IMR-90 (cell line): ENCODE data around the gene SMIM5. TPM values are rescaled to one million over a fixed set of nuclear protein-coding genes. Genes with fewer than 3 reads are reported as not detected.
A peak's percentile ranks its signal among the peaks of the same experiment; 100 is the strongest.

Experiments
- ATAC-seq: fragments of 200-7000 bp; cut with Tn5 transposase; 2 replicates; pipeline ENCODE4 v1.9.1; 2020; ENCODE audit warnings: low read depth, mild to moderate bottlenecking, moderate library complexity
- BruUV-seq: library from RNA; stranded (reverse); fragments of 400-500 nt; replicated peaks from 2 replicates; lab custom pipeline; 2021; lab: Mats Ljungman, UMichigan
- CTCF ChIA-PET: fragments of 300-600 bp; formaldehyde crosslinking; extraction: SDS; loops from one replicate; lab custom pipeline; 2021; ENCODE audit warnings: antibody characterized with exemption; lab: Yijun Ruan, JAX
- POLR2A ChIA-PET: fragments of 300-600 bp; sonication (Branson Sonifier 250); formaldehyde crosslinking; loops from one replicate; lab custom pipeline; 2022; ENCODE audit warnings: antibody characterized with exemption; ENCODE audit not compliant: unreplicated experiment; lab: Charles Lee
- DNase-seq: peaks from one replicate; pipeline ENCODE4 v3.0.0; 2013
- H2AFZ ChIP-seq: replicated peaks from 2 replicates; pipeline ENCODE3; 2013; ENCODE audit warnings: low read length, mild to moderate bottlenecking; ENCODE audit not compliant: poor library complexity
- H2AK5ac ChIP-seq: 2 replicates; pipeline ENCODE4 v1.6.1; 2013; ENCODE audit warnings: low read depth, low read length, inconsistent platforms
- H2AK9ac ChIP-seq: replicated peaks from 2 replicates; pipeline ENCODE3; 2013; ENCODE audit warnings: mild to moderate bottlenecking, low read depth, low read length, moderate library complexity; ENCODE audit not compliant: poor library complexity
- H2BK120ac ChIP-seq: 2 replicates; pipeline ENCODE4 v1.6.1; 2013; ENCODE audit warnings: low read depth, low read length, inconsistent platforms
- H2BK15ac ChIP-seq: 3 replicates; pipeline ENCODE4 v1.6.1; 2013; ENCODE audit warnings: low read depth, low read length, inconsistent platforms
- H2BK20ac ChIP-seq: 2 replicates; pipeline ENCODE4 v1.6.1; 2013; ENCODE audit warnings: low read depth, mild to moderate bottlenecking, inconsistent platforms, low read length, moderate library complexity
- H2BK5ac ChIP-seq: 2 replicates; pipeline ENCODE4 v1.6.1; 2013; ENCODE audit warnings: mild to moderate bottlenecking, low read depth, low read length, inconsistent platforms; ENCODE audit not compliant: poor library complexity, severe bottlenecking
- H3K14ac ChIP-seq: replicated peaks from 2 replicates; pipeline ENCODE4 v1.6.1; 2013; ENCODE audit warnings: low read depth, low read length, inconsistent platforms
- H3K18ac ChIP-seq: 2 replicates; pipeline ENCODE4 v1.6.1; 2013; ENCODE audit warnings: low read depth, low read length, control low read depth
- H3K23ac ChIP-seq: 2 replicates; pipeline ENCODE4 v1.6.1; 2013; ENCODE audit warnings: low read depth, low read length, inconsistent platforms
- H3K27ac ChIP-seq: 2 replicates; pipeline ENCODE4 v1.5.1; 2013; ENCODE audit warnings: mild to moderate bottlenecking, control low read depth, low read length; ENCODE audit not compliant: insufficient read depth
- H3K27me3 ChIP-seq: 2 replicates; pipeline ENCODE4 v1.6.1; 2013; ENCODE audit warnings: low read length; ENCODE audit not compliant: control insufficient read depth, insufficient read depth
- H3K36me3 ChIP-seq: 2 replicates; pipeline ENCODE4 v1.6.1; 2013; ENCODE audit warnings: low read length, mixed read lengths; ENCODE audit not compliant: control insufficient read depth, insufficient read depth
- H3K4ac ChIP-seq: 2 replicates; pipeline ENCODE4 v1.6.1; 2013; ENCODE audit warnings: low read depth, low read length, inconsistent platforms
- H3K4me1 ChIP-seq: 2 replicates; pipeline ENCODE4 v1.6.1; 2013; ENCODE audit warnings: low read length, mixed read lengths; ENCODE audit not compliant: control insufficient read depth, insufficient read depth
- H3K4me2 ChIP-seq: 2 replicates; pipeline ENCODE4 v1.6.1; 2013; ENCODE audit warnings: low read depth, mild to moderate bottlenecking, control low read depth, low read length, moderate library complexity
- H3K4me3 ChIP-seq: 2 replicates; pipeline ENCODE4 v1.5.1; 2013; ENCODE audit warnings: low read depth, mild to moderate bottlenecking, control low read depth, low read length, moderate library complexity; ENCODE audit not compliant: insufficient read depth
- H3K56ac ChIP-seq: 2 replicates; pipeline ENCODE4 v1.6.1; 2013; ENCODE audit warnings: low read length, inconsistent platforms; ENCODE audit not compliant: insufficient read depth; ENCODE audit errors: extremely low read depth
- H3K79me1 ChIP-seq, 2 experiments: 2 replicates each; pipeline ENCODE4 v1.6.1; 2013; ENCODE audit warnings: low read length in 2 of 2, inconsistent platforms in 1 of 2, low read depth in 1 of 2
- H3K9ac ChIP-seq: 2 replicates; pipeline ENCODE4 v1.6.1; 2013; ENCODE audit warnings: low read depth, low read length, control low read depth
- H3K9me1 ChIP-seq: 2 replicates; pipeline ENCODE4 v1.6.1; 2013; ENCODE audit warnings: low read length, inconsistent platforms; ENCODE audit not compliant: insufficient read depth
- H3K9me3 ChIP-seq: 2 replicates; pipeline ENCODE4 v1.6.1; 2013; ENCODE audit warnings: low read length; ENCODE audit not compliant: control insufficient read depth, insufficient read depth
- H4K20me1 ChIP-seq: 2 replicates; pipeline ENCODE4 v1.6.1; 2013; ENCODE audit warnings: low read length, inconsistent platforms; ENCODE audit not compliant: insufficient read depth
- H4K5ac ChIP-seq: 2 replicates; pipeline ENCODE4 v1.6.1; 2013; ENCODE audit warnings: mild to moderate bottlenecking, low read depth, low read length, control low read depth
- H4K8ac ChIP-seq, 2 experiments: 2 replicates each; pipeline ENCODE4 v1.6.1; 2013; ENCODE audit warnings: low read depth in 2 of 2, low read length in 2 of 2, control low read depth in 1 of 2, inconsistent platforms in 1 of 2
- H4K91ac ChIP-seq: 2 replicates; pipeline ENCODE4 v1.6.1; 2013; ENCODE audit warnings: low read depth, low read length, inconsistent platforms; ENCODE audit not compliant: insufficient read depth
- BHLHE40 ChIP-seq: fragments of 150-350 bp; IDR thresholded peaks from 2 replicates; pipeline ENCODE4 v1.6.1; 2016; ENCODE audit warnings: mild to moderate bottlenecking, low read depth, low read length
- CEBPB ChIP-seq: IDR thresholded peaks from 2 replicates; pipeline ENCODE4 v1.6.1; 2012; ENCODE audit warnings: low read depth, low read length, improper control_type of control experiment
- CHD1 ChIP-seq: IDR thresholded peaks from 2 replicates; pipeline ENCODE4 v1.6.1; 2012; ENCODE audit warnings: low read depth, low read length, improper control_type of control experiment
- FOS ChIP-seq: fragments of 150-350 bp; IDR thresholded peaks from 2 replicates; pipeline ENCODE4 v1.6.1; 2016; ENCODE audit warnings: low read depth, low read length
- MAFK ChIP-seq: IDR thresholded peaks from 2 replicates; pipeline ENCODE4 v1.6.1; 2012; ENCODE audit warnings: low read depth, low read length, improper control_type of control experiment
- MAZ ChIP-seq: IDR thresholded peaks from 2 replicates; pipeline ENCODE4 v1.6.1; 2012; ENCODE audit warnings: low read depth, mild to moderate bottlenecking, low read length, improper control_type of control experiment, moderate library complexity, borderline replicate concordance
- MXI1 ChIP-seq: IDR thresholded peaks from 2 replicates; pipeline ENCODE4 v1.6.1; 2012; ENCODE audit warnings: low read depth, mild to moderate bottlenecking, low read length, moderate library complexity, borderline replicate concordance
- NFE2L2 ChIP-seq: fragments of 150-350 bp; IDR thresholded peaks from 2 replicates; pipeline ENCODE4 v1.6.1; 2016; ENCODE audit warnings: low read depth, mild to moderate bottlenecking, low read length
- POLR2A ChIP-seq: IDR thresholded peaks from 2 replicates; pipeline ENCODE4 v1.6.1; 2012; ENCODE audit warnings: mild to moderate bottlenecking, low read depth, low read length
- RAD21 ChIP-seq: IDR thresholded peaks from 2 replicates; pipeline ENCODE4 v1.6.1; 2012; ENCODE audit warnings: low read length, improper control_type of control experiment
- RCOR1 ChIP-seq: IDR thresholded peaks from 2 replicates; pipeline ENCODE4 v1.6.1; 2012; ENCODE audit warnings: mild to moderate bottlenecking, low read length, improper control_type of control experiment; ENCODE audit not compliant: insufficient replicate concordance
- RFX5 ChIP-seq: IDR thresholded peaks from 2 replicates; pipeline ENCODE4 v1.8.0; 2012; ENCODE audit warnings: low read depth, mild to moderate bottlenecking, low read length, moderate library complexity
- SMC3 ChIP-seq: fragments of 150-350 bp; IDR thresholded peaks from 2 replicates; pipeline ENCODE4 v1.6.1; 2016; ENCODE audit warnings: low read depth, mild to moderate bottlenecking, antibody characterized with exemption, low read length, moderate library complexity
- WGBS, 2 experiments: methylation state at CpG; one replicate each; pipeline versions ENCODE4 v1.1.5 to v1.1.7; 2013; ENCODE audit warnings: missing lambda C conversion rate in 2 of 2; ENCODE audit not compliant: insufficient read length in 1 of 2; ENCODE audit errors: extremely low coverage in 2 of 2; 5-methylcytosine and 5-hydroxymethylcytosine counted together
- dilution Hi-C: fragments of 300-500 bp; cut with HindIII; formaldehyde crosslinking; loops from one replicate; pipeline ENCODE4 v1.14.3; 2018; ENCODE audit warnings: low sequenced_read_pairs; ENCODE audit not compliant: unreplicated experiment
- in situ Hi-C: fragments of 300-500 bp; cut with MboI; formaldehyde crosslinking; loops from 3 replicates; pipeline ENCODE4 v1.14.3; 2019; ENCODE audit warnings: low sequenced_read_pairs, inconsistent platforms, mixed read lengths
- intact Hi-C: fragments of 100-400 bp; cut with micrococcal nuclease; formaldehyde crosslinking; loops from 2 replicates; pipeline ENCODE4 v1.10.0; 2022
- polyA plus RNA-seq, 3 experiments: library from polyadenylated mRNA; depleted of rRNA; stranded (reverse); fragments of >200 nt; gene quantifications; 2 replicates each; pipeline ENCODE4 v1.2.3, GENCODE V29; 2012; ENCODE audit warnings: low replicate concordance in 1 of 3
- total RNA-seq: library from RNA; depleted of rRNA; stranded (reverse); fragments of >200 nt; gene quantifications from 2 replicates; pipeline ENCODE4 v1.2.3, GENCODE V29; 2012
- TF ChIP-seq, protein P1 (sequence below): fragments of 150-350 bp; IDR thresholded peaks from 2 replicates; pipeline ENCODE4 v1.6.1; 2017; ENCODE audit warnings: mild to moderate bottlenecking, antibody characterized with exemption, low read length, low read depth
- TF ChIP-seq, protein P2 (sequence below): conservative IDR thresholded peaks from 2 replicates; pipeline ENCODE4 v1.5.1; 2012; ENCODE audit warnings: mild to moderate bottlenecking, low read depth, low read length, improper control_type of control experiment
- TF ChIP-seq, protein P3 (sequence below): fragments of 150-350 bp; IDR thresholded peaks from 2 replicates; pipeline ENCODE4 v1.6.1; 2016; ENCODE audit warnings: low read depth, mild to moderate bottlenecking, low read length, moderate library complexity, borderline replicate concordance

The SMIM5 gene
- total and polyA plus RNA-seq, 2 of the 4 experiments (the other 2 are of a cell fraction), result not detected

DNA sequence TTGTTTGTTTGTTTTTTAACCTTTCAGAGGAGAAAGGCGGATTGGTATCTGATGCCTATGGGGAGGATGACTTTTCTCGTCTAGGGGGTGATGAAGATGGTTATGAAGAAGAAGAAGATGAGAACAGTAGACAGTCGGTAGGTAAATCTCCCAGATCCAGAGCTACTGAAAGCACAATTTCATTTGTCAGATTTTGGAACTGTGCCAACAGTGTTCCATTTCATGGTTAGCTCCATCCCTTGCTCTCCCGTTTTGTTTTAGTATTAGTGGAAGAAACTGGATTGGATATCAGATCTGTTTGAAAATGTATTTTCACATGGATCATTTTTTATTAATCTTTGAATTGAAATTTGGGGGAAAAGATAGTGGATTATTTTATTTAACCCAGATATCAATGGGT lies 35.3 kb downstream of the SMIM5 start:
- H3K18ac ChIP-seq, result no peak overlapping the region
- H3K27ac ChIP-seq, result no peak overlapping the region
- ChIA-PET CTCF (no interaction called here), POLR2A (no interaction called here)
- H3K14ac ChIP-seq, result no peak overlapping the region
- no peak overlapping the region for H4K8ac ChIP-seq
- H4K20me1 ChIP-seq, result peaks cover 10% of the 10 kb centered on the region; the same call in 1 of the 2 replicates
- H3K4ac ChIP-seq, result no peak overlapping the region
- no peak overlapping the region for H2BK20ac ChIP-seq
- no peak overlapping the region for H4K5ac ChIP-seq
- no peak overlapping the region for H4K91ac ChIP-seq
- TF ChIP-seq CHD1 (no peak), RCOR1 (no peak), RAD21 (no peak), SMC3 (no peak), BHLHE40 (no peak), MAFK (no peak), POLR2A (no peak), NFE2L2 (no peak), CEBPB (no peak), MAZ (no peak), MXI1 (no peak), RFX5 (no peak), FOS (no peak)
- TF ChIP-seq, protein P1, sequence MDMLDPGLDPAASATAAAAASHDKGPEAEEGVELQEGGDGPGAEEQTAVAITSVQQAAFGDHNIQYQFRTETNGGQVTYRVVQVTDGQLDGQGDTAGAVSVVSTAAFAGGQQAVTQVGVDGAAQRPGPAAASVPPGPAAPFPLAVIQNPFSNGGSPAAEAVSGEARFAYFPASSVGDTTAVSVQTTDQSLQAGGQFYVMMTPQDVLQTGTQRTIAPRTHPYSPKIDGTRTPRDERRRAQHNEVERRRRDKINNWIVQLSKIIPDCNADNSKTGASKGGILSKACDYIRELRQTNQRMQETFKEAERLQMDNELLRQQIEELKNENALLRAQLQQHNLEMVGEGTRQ, result no peak
- TF ChIP-seq, protein P2, sequence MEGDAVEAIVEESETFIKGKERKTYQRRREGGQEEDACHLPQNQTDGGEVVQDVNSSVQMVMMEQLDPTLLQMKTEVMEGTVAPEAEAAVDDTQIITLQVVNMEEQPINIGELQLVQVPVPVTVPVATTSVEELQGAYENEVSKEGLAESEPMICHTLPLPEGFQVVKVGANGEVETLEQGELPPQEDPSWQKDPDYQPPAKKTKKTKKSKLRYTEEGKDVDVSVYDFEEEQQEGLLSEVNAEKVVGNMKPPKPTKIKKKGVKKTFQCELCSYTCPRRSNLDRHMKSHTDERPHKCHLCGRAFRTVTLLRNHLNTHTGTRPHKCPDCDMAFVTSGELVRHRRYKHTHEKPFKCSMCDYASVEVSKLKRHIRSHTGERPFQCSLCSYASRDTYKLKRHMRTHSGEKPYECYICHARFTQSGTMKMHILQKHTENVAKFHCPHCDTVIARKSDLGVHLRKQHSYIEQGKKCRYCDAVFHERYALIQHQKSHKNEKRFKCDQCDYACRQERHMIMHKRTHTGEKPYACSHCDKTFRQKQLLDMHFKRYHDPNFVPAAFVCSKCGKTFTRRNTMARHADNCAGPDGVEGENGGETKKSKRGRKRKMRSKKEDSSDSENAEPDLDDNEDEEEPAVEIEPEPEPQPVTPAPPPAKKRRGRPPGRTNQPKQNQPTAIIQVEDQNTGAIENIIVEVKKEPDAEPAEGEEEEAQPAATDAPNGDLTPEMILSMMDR, result no peak
- TF ChIP-seq, protein P3, sequence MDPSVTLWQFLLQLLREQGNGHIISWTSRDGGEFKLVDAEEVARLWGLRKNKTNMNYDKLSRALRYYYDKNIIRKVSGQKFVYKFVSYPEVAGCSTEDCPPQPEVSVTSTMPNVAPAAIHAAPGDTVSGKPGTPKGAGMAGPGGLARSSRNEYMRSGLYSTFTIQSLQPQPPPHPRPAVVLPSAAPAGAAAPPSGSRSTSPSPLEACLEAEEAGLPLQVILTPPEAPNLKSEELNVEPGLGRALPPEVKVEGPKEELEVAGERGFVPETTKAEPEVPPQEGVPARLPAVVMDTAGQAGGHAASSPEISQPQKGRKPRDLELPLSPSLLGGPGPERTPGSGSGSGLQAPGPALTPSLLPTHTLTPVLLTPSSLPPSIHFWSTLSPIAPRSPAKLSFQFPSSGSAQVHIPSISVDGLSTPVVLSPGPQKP, result no peak
- no peak overlapping the region for H2BK120ac ChIP-seq
- H3K4me3 ChIP-seq, result peak overlapping the region; percentile 79; the same call in 1 of the 2 replicates
- no peak for ATAC-seq
- no peak overlapping the region for H3K56ac ChIP-seq
- H3K4me2 ChIP-seq, result peak overlapping the region; percentile 95; the same call in 1 of the 2 replicates
- no TSS peak for BruUV-seq
- H3K27me3 ChIP-seq, result no peaks in the 10 kb centered on the region
- no peak for DNase-seq
- H3K79me1 ChIP-seq, result peaks cover 34 to 59% of the 10 kb centered on the region in 2 experiments
- WGBS, 2 experiments, result no CpG with 5 or more reads among the region's 4 CpGs
- no peak overlapping the region for H2AK9ac ChIP-seq
- H2AK5ac ChIP-seq, result no peak overlapping the region
- peaks cover 24% of the 10 kb centered on the region for H3K36me3 ChIP-seq
- dilution Hi-C loops, result no loop called here
- H2AFZ ChIP-seq, result no peak overlapping the region
- intact Hi-C loops, result no loop called here
- H2BK15ac ChIP-seq, result no peak overlapping the region
- H2BK5ac ChIP-seq, result no peak overlapping the region
- no peaks in the 10 kb centered on the region for H3K9me3 ChIP-seq
- peaks cover 5% of the 10 kb centered on the region for H3K4me1 ChIP-seq
- H3K23ac ChIP-seq, result no peak overlapping the region
- 0 out of 2 replicates have a peak, but pooled peaks cover 3% of the 10 kb centered on the region for H3K9me1 ChIP-seq
- in situ Hi-C loops, result no loop called here
- H3K9ac ChIP-seq, result no peak overlapping the region
